Body of pancreas (tissue), 4 donors: ENCODE results near the gene BET1L. TPM values are rescaled to one million over a fixed set of nuclear protein-coding genes. Genes with fewer than 3 reads are reported as not detected.

Source experiments
- ATAC-seq: fragments of 150-250 bp; one replicate; pipeline ENCODE4 v1.9.1; 2016
- DNase-seq, 4 donors: peaks; one replicate each; pipeline ENCODE4 v3.0.0-alpha.2; 2019
- H3K27ac ChIP-seq, 4 donors: fragments of 200-600 bp; sonication (generic); 1 replicate in 3 of 4; 2 replicates in 1 of 4; pipeline versions ENCODE4 v1.5.1 to v1.6.1; 2016 to 2019; ENCODE audit warnings: mild to moderate bottlenecking in 1 of 4, mixed read lengths in 1 of 4, moderate library complexity in 1 of 4
- H3K27me3 ChIP-seq, 2 donors: fragments of 200-600 bp; sonication (generic); one replicate each; pipeline ENCODE4 v1.6.0; 2016; ENCODE audit warnings: mild to moderate bottlenecking in 1 of 2
- H3K36me3 ChIP-seq, 2 donors: fragments of 200-600 bp; sonication (generic); replicated peaks in 1 of 2; 2 replicates each; pipeline ENCODE4 v1.5.1; 2016; ENCODE audit warnings: low read depth in 2 of 2; ENCODE audit not compliant: insufficient read depth in 1 of 2
- H3K4me1 ChIP-seq: fragments of 200-600 bp; sonication (generic); one replicate; pipeline ENCODE4 v1.6.0; 2016
- H3K4me3 ChIP-seq, 2 donors: fragments of 200-600 bp; sonication (generic); 1 replicate in 1 of 2; 2 replicates in 1 of 2; pipeline ENCODE4 v1.5.1; 2016 to 2019
- H3K9me3 ChIP-seq, 3 donors: fragments of 200-600 bp; sonication (generic); 1 replicate in 2 of 3; 2 replicates in 1 of 3; pipeline ENCODE4 v1.5.1; 2016
- POLR2A ChIP-seq, 3 donors: fragments of 450-650 bp; IDR thresholded peaks; one replicate each; pipeline ENCODE4 v1.6.1; 2016; ENCODE audit warnings: antibody characterized with exemption in 3 of 3, mild to moderate bottlenecking in 2 of 3
- WGBS, 2 donors: methylation state at CpG; one replicate each; pipeline ENCODE4 v1.1.5; 2017; 5-methylcytosine and 5-hydroxymethylcytosine counted together
- intact Hi-C: fragments of 100-400 bp; cut with DNase I; formaldehyde crosslinking; loops from one replicate; pipeline ENCODE4 v1.15.1; 2023
- total RNA-seq, 2 donors: library from RNA; depleted of rRNA; stranded (reverse); fragments of >200 nt; gene quantifications; one replicate each; pipeline ENCODE4 v1.1.0, GENCODE V29; 2016
- TF ChIP-seq, protein P1 (sequence below), 7 experiments: fragments of 450-650 bp in 4 of 7; fragments of 200-600 bp in 3 of 7; sonication (generic) in 3 of 7; IDR thresholded peaks; one replicate each; pipeline ENCODE4 v1.5.1; 2016 to 2019; ENCODE audit warnings: antibody characterized with exemption in 7 of 7

Gene BET1L
- total RNA-seq, 2 donors from 2014 or later = 22.3 to 31.0 TPM

DNA sequence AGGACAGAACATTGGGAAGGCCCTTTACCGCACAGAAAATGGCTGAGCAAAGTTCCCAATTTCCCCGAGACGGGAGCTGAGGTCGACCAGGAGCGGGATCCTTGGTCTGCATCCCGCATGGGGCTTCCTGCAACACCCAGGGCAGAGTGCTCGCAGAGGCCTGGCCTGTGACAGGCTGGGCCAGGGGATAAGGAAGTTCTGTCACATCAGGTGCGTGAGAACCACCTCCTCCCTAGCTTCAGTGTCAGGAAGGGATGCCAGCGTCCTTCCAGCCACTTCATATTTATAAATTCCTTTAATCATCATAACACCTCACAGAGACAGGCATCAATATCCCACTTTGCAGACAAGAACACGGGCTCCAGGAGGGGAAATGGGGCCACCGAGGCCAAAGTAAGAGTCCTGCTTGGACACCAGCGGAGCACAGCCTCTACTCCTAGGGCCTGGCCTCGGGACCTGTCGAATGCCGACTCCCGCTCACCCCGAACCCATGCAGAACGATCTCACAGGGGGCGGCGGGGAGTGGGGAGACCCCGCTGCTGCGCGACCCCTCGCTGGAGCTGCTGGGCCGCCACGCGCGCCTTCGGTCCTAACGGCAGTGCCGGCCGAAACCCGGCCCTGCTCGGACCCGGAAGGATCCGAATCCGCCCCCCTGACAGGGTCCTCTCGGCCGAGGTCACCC, 532 bp downstream of the BET1L start:
- Histone ChIP-seq H3K9me3 (no peaks in the 10 kb centered on the region), H3K27ac (peak overlapping the region; percentile 88 to 99 (median 98)), H3K27me3 (no peaks in the 10 kb centered on the region), H3K4me1 (peaks cover 51% of the 10 kb centered on the region), H3K4me3 (peak overlapping the region; percentile 87 to 97), H3K36me3 (peaks cover 2 to 18% of the 10 kb centered on the region in 2 donors)
- ATAC-seq = no peak
- 1% methylated on average over 12 to 39 of the region's 39 CpGs for WGBS, 2 donors
- intact Hi-C loops = no loop called here
- peak; percentile 37 to 48 (median 40) for DNase-seq
- TF ChIP-seq, protein P1, sequence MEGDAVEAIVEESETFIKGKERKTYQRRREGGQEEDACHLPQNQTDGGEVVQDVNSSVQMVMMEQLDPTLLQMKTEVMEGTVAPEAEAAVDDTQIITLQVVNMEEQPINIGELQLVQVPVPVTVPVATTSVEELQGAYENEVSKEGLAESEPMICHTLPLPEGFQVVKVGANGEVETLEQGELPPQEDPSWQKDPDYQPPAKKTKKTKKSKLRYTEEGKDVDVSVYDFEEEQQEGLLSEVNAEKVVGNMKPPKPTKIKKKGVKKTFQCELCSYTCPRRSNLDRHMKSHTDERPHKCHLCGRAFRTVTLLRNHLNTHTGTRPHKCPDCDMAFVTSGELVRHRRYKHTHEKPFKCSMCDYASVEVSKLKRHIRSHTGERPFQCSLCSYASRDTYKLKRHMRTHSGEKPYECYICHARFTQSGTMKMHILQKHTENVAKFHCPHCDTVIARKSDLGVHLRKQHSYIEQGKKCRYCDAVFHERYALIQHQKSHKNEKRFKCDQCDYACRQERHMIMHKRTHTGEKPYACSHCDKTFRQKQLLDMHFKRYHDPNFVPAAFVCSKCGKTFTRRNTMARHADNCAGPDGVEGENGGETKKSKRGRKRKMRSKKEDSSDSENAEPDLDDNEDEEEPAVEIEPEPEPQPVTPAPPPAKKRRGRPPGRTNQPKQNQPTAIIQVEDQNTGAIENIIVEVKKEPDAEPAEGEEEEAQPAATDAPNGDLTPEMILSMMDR (IDR thresholded peaks at IDR 0.05) = no peak
- no peak for TF ChIP-seq POLR2A (IDR thresholded peaks at IDR 0.05)

DNA sequence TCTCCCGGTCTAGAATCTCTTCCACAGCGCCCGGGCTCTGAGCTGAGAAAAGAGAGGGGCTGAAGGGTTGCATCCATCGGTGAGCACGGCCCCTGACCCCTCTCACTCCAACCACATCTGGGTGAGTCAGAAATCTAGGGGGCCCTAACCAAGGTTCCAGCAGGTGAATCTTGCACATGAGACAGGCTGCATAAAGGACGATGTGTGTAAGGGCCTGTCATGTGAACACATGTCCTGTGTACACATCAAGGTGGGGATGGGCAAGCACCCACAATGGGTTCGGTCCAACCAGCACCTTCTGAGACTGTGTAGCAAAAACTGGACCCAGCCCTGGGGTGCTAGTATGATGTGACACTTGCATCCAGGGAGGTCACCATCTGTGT, 1.2 kb downstream of the BET1L start:
- 42 to 55% methylated on average over 7 of the region's 7 CpGs for WGBS, 2 donors
- Histone ChIP-seq H3K4me1 (peaks cover 48% of the 10 kb centered on the region), H3K36me3 (peaks cover 0 to 13% of the 10 kb centered on the region in 2 donors)

DNA sequence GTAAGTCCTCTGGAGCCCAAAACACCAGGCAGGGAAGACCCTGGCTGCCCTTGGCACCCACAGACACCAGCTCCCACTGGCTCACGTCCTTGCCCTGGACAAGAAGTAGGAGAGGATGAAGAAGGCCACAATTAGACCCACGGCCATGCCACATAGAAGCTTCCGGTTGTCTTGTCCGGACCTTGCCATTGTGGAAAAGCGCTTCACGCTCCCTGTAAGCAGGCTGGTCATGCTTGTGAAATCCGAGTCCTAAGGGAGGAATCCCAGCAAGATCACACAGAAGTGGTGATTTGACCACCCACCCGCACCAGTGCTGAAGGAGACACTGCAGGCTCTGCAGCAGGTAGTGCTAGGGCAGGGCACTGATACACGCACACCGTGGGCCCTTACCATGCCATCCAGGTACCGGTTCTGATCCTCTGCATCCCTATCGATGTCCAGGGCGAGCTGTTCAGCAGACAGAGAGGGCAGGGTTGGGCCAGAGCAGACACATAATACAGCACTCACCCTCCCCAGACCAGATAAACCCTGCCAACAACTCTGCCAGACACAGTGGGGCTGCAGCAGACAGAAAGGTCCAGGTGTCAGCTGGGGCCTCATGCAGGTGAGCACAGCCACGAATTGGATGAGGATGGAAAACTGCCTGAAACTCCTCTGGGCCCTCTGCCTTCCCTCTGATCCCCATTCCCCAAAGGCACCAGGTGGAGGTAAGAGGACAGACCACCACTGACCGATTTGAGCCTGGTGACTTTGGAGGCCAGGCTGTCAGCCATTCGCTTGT, 1.8 kb downstream of the BET1L start:
- no peaks in the 10 kb centered on the region for H3K9me3 ChIP-seq
- H3K4me1 ChIP-seq = peaks cover 42% of the 10 kb centered on the region
- no peak for TF ChIP-seq POLR2A (IDR thresholded peaks at IDR 0.05)
- TF ChIP-seq, protein P1 (IDR thresholded peaks at IDR 0.05) = no peak
- no peaks in the 10 kb centered on the region for H3K27me3 ChIP-seq
- peaks cover 0 to 10% of the 10 kb centered on the region in 2 donors for H3K36me3 ChIP-seq
- peak in 1 of 4 donors; percentile 10 for DNase-seq
- H3K27ac ChIP-seq = peak overlapping the region in 1 of 4 donors; percentile 98
- WGBS, 2 donors = 71 to 86% methylated on average over 7 to 15 of the region's 16 CpGs
- H3K4me3 ChIP-seq = no peak overlapping the region
- intact Hi-C loops = no loop called here
- no peak for ATAC-seq

More for the DNA sequence above, 1.2 kb downstream of the BET1L start:
- Histone ChIP-seq H3K27me3 (no peaks in the 10 kb centered on the region), H3K9me3 (no peaks in the 10 kb centered on the region), H3K27ac (peak overlapping the region in 2 of 4 donors; percentile 88 to 98), H3K4me3 (peak overlapping the region; percentile 87 to 97)
- no peak for ATAC-seq
- intact Hi-C loops = no loop called here
- TF ChIP-seq, protein P1 (IDR thresholded peaks at IDR 0.05) = no peak
- TF ChIP-seq POLR2A (IDR thresholded peaks at IDR 0.05) = no peak
- DNase-seq = no peak

DNA sequence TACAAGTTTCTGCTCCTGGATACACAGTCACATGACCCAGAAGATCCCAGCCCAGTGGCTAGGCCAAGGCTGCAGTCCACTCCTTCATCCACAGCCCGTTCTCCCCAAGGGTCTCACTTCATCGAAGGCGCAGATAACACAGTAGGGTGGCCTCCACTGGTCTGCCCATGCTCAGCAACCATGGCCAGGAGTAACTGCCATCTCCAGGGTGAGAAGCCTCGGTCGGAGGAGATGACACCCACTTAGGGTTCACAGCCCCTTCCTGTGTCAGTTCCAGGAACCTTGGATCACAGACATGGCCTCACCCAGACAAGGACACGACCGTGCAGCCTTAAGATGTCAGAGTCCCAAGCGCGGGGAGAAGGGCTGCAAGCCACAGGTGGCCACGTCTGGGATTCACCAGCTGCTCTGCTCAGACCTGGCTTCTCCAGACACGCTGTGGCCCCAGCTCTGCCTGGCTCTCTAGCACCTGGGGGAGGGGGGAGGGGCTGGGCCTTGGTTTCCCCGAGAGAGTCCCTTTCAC, 2.6 kb downstream of the BET1L start:
- 70 to 100% methylated on average over 2 to 12 of the region's 12 CpGs for WGBS, 2 donors
- Histone ChIP-seq H3K27ac (no peak overlapping the region), H3K4me3 (no peak overlapping the region), H3K9me3 (no peaks in the 10 kb centered on the region), H3K4me1 (peaks cover 35% of the 10 kb centered on the region), H3K27me3 (no peaks in the 10 kb centered on the region), H3K36me3 (peaks cover 0 to 6% of the 10 kb centered on the region in 2 donors)
- TF ChIP-seq, protein P1 (IDR thresholded peaks at IDR 0.05) = no peak
- TF ChIP-seq POLR2A (IDR thresholded peaks at IDR 0.05) = no peak
- DNase-seq (peak in 1 of 4 donors; percentile 11), ATAC-seq (no peak)
- intact Hi-C loops = no loop called here
